H1 (cell line): ENCODE results near the gene YWHAG. TPM values are rescaled to one million over a fixed set of nuclear protein-coding genes. Genes with fewer than 3 reads are reported as not detected.

ENCODE experiments used
- CTCF ChIA-PET: fragments of 300-600 bp; sonication (Branson Sonifier 250); formaldehyde crosslinking; loops from one replicate; lab custom pipeline; 2021; ENCODE audit not compliant: partially characterized antibody; lab: Charles Lee
- POLR2A ChIA-PET: fragments of 300-600 bp; sonication (Branson Sonifier 250); formaldehyde crosslinking; loops from one replicate; lab custom pipeline; 2021; ENCODE audit warnings: inconsistent platforms; ENCODE audit not compliant: partially characterized antibody; lab: Charles Lee
- DNase-seq, 2 experiments: peaks; one replicate each; pipeline versions ENCODE4 v3.0.0 to v3.0.0-alpha.2; 2010 to 2022; ENCODE audit warnings: low spot score in 2 of 2, low read depth in 1 of 2, mixed read lengths in 1 of 2
- FAIRE-seq: peaks from 2 replicates; lab custom pipeline; 2011; peaks lifted over from hg19 to GRCh38; lab: Jason Lieb, UNC
- H2AFZ ChIP-seq: 2 replicates; pipeline ENCODE4 v1.8.1; 2012; ENCODE audit warnings: low read length, inconsistent platforms
- H2AK5ac ChIP-seq: 2 replicates; pipeline ENCODE4 v1.6.1; 2013; ENCODE audit warnings: low read depth, low read length
- H2BK120ac ChIP-seq: replicated peaks from 2 replicates; pipeline ENCODE3; 2013; ENCODE audit warnings: low read depth, low read length, inconsistent platforms
- H2BK12ac ChIP-seq: 2 replicates; pipeline ENCODE4 v1.6.1; 2013; ENCODE audit warnings: low read depth, low read length
- H2BK15ac ChIP-seq: 2 replicates; pipeline ENCODE4 v1.6.1; 2013; ENCODE audit warnings: low read length
- H2BK20ac ChIP-seq: 2 replicates; pipeline ENCODE4 v1.6.1; 2013; ENCODE audit warnings: low read length
- H2BK5ac ChIP-seq: 2 replicates; pipeline ENCODE4 v1.6.1; 2013; ENCODE audit warnings: low read depth, low read length
- H3K14ac ChIP-seq: 2 replicates; pipeline ENCODE4 v1.6.1; 2013; ENCODE audit warnings: inconsistent platforms; ENCODE audit not compliant: insufficient read length
- H3K18ac ChIP-seq: 2 replicates; pipeline ENCODE4 v1.6.1; 2013; ENCODE audit warnings: low read length; ENCODE audit errors: extremely low read depth
- H3K23ac ChIP-seq: 2 replicates; pipeline ENCODE4 v1.6.1; 2013; ENCODE audit warnings: inconsistent platforms; ENCODE audit not compliant: insufficient read length
- H3K23me2 ChIP-seq: 2 replicates; pipeline ENCODE4 v1.6.1; 2013; ENCODE audit warnings: low read depth, low read length
- H3K27ac ChIP-seq: 2 replicates; pipeline ENCODE4 v1.6.1; 2011; ENCODE audit warnings: low read depth, low read length, inconsistent platforms
- H3K27me3 ChIP-seq, 4 experiments: replicated peaks in 1 of 4; 1 replicate in 1 of 4; 2 replicates in 3 of 4; pipeline versions ENCODE4 v1.6.1 to v1.8.1; 2011 to 2013; ENCODE audit warnings: low read length in 3 of 4, mild to moderate bottlenecking in 3 of 4, inconsistent platforms in 2 of 4, mixed read lengths in 2 of 4, moderate library complexity in 1 of 4; ENCODE audit not compliant: control insufficient read depth in 3 of 4, insufficient read depth in 3 of 4; ENCODE audit errors: extremely low read depth in 1 of 4
- H3K36me3 ChIP-seq, 4 experiments: 2 replicates each; pipeline versions ENCODE4 v1.6.1 to v1.8.1; 2011 to 2013; ENCODE audit warnings: mild to moderate bottlenecking in 4 of 4, low read length in 3 of 4, moderate library complexity in 2 of 4, control low read depth in 1 of 4, inconsistent platforms in 1 of 4; ENCODE audit not compliant: insufficient read depth in 4 of 4, control insufficient read depth in 2 of 4
- H3K4ac ChIP-seq: replicated peaks from 2 replicates; pipeline ENCODE3; 2013; ENCODE audit warnings: low read length, low read depth, mixed read lengths, inconsistent platforms; ENCODE audit not compliant: insufficient read length
- H3K4me1 ChIP-seq, 4 experiments: replicated peaks in 1 of 4; 1 replicate in 1 of 4; 2 replicates in 3 of 4; pipeline versions ENCODE4 v1.6.1 to v1.8.1; 2011 to 2013; ENCODE audit warnings: low read length in 3 of 4, inconsistent platforms in 2 of 4, mixed read lengths in 1 of 4; ENCODE audit not compliant: insufficient read depth in 4 of 4, control insufficient read depth in 3 of 4
- H3K4me2 ChIP-seq, 2 experiments: 2 replicates each; pipeline versions ENCODE4 v1.6.1 to v1.8.1; 2011 to 2013; ENCODE audit warnings: low read depth in 2 of 2, low read length in 2 of 2, control low read depth in 1 of 2, inconsistent platforms in 1 of 2, mild to moderate bottlenecking in 1 of 2; ENCODE audit not compliant: insufficient read depth in 1 of 2
- H3K4me3 ChIP-seq, 4 experiments: fragments of 200-600, 300-600 bp in 1 of 4; sonication (generic), shearing (Covaris generic), sonication (Bioruptor Twin) in 1 of 4; 2 replicates each; pipeline versions ENCODE4 v1.5.1 to v1.8.1; 2011 to 2016; ENCODE audit warnings: low read length in 4 of 4, low read depth in 3 of 4, control low read depth in 2 of 4, inconsistent platforms in 2 of 4, mild to moderate bottlenecking in 2 of 4, mixed read lengths in 1 of 4, moderate library complexity in 1 of 4; ENCODE audit not compliant: insufficient read depth in 2 of 4; ENCODE audit errors: extremely low read depth in 1 of 4
- H3K56ac ChIP-seq: replicated peaks from 2 replicates; pipeline ENCODE3; 2013; ENCODE audit warnings: low read depth, mild to moderate bottlenecking, mixed read lengths, low read length, inconsistent platforms; ENCODE audit not compliant: insufficient read length
- H3K79me1 ChIP-seq: 2 replicates; pipeline ENCODE4 v1.6.1; 2013; ENCODE audit warnings: low read depth, low read length, control low read depth
- H3K79me2 ChIP-seq, 2 experiments: 2 replicates each; pipeline versions ENCODE4 v1.6.1 to v1.8.1; 2012 to 2013; ENCODE audit warnings: low read length in 2 of 2, mild to moderate bottlenecking in 2 of 2, inconsistent platforms in 1 of 2; ENCODE audit not compliant: insufficient read depth in 2 of 2, control insufficient read depth in 1 of 2
- H3K9ac ChIP-seq, 4 experiments: replicated peaks in 1 of 4; 1 replicate in 1 of 4; 2 replicates in 3 of 4; pipeline versions ENCODE4 v1.6.1 to v1.8.1; 2011 to 2013; ENCODE audit warnings: low read depth in 3 of 4, low read length in 3 of 4, control low read depth in 2 of 4, mild to moderate bottlenecking in 2 of 4, moderate library complexity in 2 of 4, inconsistent platforms in 1 of 4; ENCODE audit errors: extremely low read depth in 1 of 4
- H3K9me3 ChIP-seq, 2 experiments: 2 replicates each; pipeline versions ENCODE4 v1.6.1 to v1.8.1; 2012 to 2013; ENCODE audit warnings: mild to moderate bottlenecking in 2 of 2, moderate library complexity in 2 of 2, control low read depth in 1 of 2, inconsistent platforms in 1 of 2, low read depth in 1 of 2, low read length in 1 of 2, mixed read lengths in 1 of 2; ENCODE audit not compliant: insufficient read depth in 2 of 2
- H4K20me1 ChIP-seq, 2 experiments: replicated peaks in 1 of 2; 2 replicates each; pipeline versions ENCODE3 to v1.8.1; 2011 to 2013; ENCODE audit warnings: inconsistent platforms in 2 of 2, low read length in 2 of 2, mild to moderate bottlenecking in 1 of 2; ENCODE audit not compliant: insufficient read depth in 2 of 2, control insufficient read depth in 1 of 2
- H4K5ac ChIP-seq: 2 replicates; pipeline ENCODE4 v1.6.1; 2013; ENCODE audit warnings: low read length, low read depth, mixed read lengths, inconsistent platforms; ENCODE audit not compliant: insufficient read length
- H4K8ac ChIP-seq: 2 replicates; pipeline ENCODE4 v1.8.0; 2013; ENCODE audit warnings: mild to moderate bottlenecking, moderate library complexity, low read length, inconsistent platforms; ENCODE audit not compliant: insufficient read depth; ENCODE audit errors: extremely low read depth
- H4K91ac ChIP-seq: replicated peaks from 2 replicates; pipeline ENCODE3; 2013; ENCODE audit warnings: low read length, mixed read lengths, inconsistent platforms; ENCODE audit not compliant: insufficient read length
- PHF8 ChIP-seq: fragments of 200-600 bp; sonication (generic); conservative IDR thresholded peaks from 2 replicates; pipeline ENCODE4 v1.7.1; 2012; ENCODE audit warnings: low read depth, mild to moderate bottlenecking, inconsistent platforms, low read length, moderate library complexity
- POLR2A ChIP-seq, 2 experiments: IDR thresholded peaks; 1 replicate in 1 of 2; 2 replicates in 1 of 2; pipeline ENCODE4 v1.6.1; 2011; ENCODE audit warnings: low read depth in 2 of 2, low read length in 2 of 2, mild to moderate bottlenecking in 2 of 2; ENCODE audit errors: control extremely low read depth in 1 of 2
- WGBS, 2 experiments: shearing (Covaris generic) in 1 of 2; methylation state at CpG; one replicate each; pipeline versions ENCODE4 v1.1.6 to v1.1.7; 2013 to 2015; ENCODE audit warnings: low lambda C conversion rate in 2 of 2, mixed read lengths in 2 of 2, inconsistent platforms in 1 of 2, low coverage in 1 of 2, missing lambda C conversion rate in 1 of 2; ENCODE audit not compliant: insufficient replicate concordance in 2 of 2, insufficient coverage in 1 of 2, insufficient read length in 1 of 2; ENCODE audit errors: extremely low coverage in 1 of 2, missing lambda C conversion rate in 1 of 2; 5-methylcytosine and 5-hydroxymethylcytosine counted together
- polyA plus RNA-seq, 7 experiments: library from polyadenylated mRNA; depleted of rRNA in 3 of 7; stranded (reverse) in 5 of 7; unstranded in 2 of 7; fragments of >200 nt in 5 of 7; fragments of 200-250 nt in 2 of 7; gene quantifications; 1 replicate in 5 of 7; 2 replicates in 1 of 7; 4 replicates in 1 of 7; pipeline versions ENCODE4 v1.2.1 to v1.2.3, GENCODE V29; 2011 to 2013; ENCODE audit warnings: missing spikeins in 2 of 7, mixed read lengths in 2 of 7
- total RNA-seq: library from RNA; stranded (reverse); fragmentation: NEBNext Ultra II Directional; extraction: Animal tissue kit (Norgen Biotek cat#: 25700); gene quantifications from 2 replicates; pipeline ENCODE4 v1.2.1, GENCODE V29; 2021
- TF ChIP-seq, protein P1 (sequence below): IDR thresholded peaks from 2 replicates; pipeline ENCODE4 v1.6.1; 2011; ENCODE audit warnings: low read length, improper control_type of control experiment

The YWHAG gene
- total and polyA plus RNA-seq, 2 of the 8 experiments (the other 6 are each of a cell fraction or from before 2014, with no cell fraction given) = 57.2 to 241 TPM

DNA sequence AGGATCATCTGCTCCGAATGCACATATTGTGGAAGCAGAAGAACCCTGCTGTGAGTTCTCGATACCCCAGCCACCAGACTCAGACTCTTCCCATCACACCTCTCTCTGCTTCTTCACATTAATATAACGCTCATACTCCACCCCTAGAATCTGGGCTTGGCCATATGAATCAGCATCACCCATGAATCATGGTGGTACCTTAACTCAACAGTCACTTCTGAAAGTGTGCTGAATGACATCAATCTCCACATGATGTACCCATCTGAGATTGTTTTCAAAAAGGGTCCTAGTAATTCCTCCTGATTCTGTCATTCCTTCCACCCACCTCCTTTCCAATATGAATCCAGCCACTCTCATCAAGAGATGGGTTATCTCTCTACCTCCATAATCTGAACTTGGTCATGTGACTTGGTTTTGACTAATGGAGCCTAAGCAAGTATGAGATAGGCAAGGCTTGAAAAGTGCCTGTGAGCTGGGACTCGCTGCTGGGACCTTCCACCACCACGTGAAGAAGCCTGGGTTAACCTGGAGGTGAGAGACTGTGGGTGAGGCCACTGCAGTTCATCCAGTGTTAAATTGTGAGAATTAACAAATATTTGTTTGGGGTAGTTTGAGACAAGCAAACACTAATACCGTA is 15.4 kb downstream of the YWHAG start:
- H3K56ac ChIP-seq = no peak overlapping the region
- H2AFZ ChIP-seq = no peak overlapping the region
- peaks cover 27 to 48% of the 10 kb centered on the region in 2 experiments for H4K20me1 ChIP-seq
- no peak overlapping the region for H3K4me2 ChIP-seq
- H3K23ac ChIP-seq = no peak overlapping the region
- no peak overlapping the region for H2BK5ac ChIP-seq
- FAIRE-seq = no peak
- H4K91ac ChIP-seq = no peak overlapping the region
- H4K5ac ChIP-seq = no peak overlapping the region
- DNase-seq = no peak
- H3K14ac ChIP-seq = no peak overlapping the region
- peak overlapping the region; percentile 27; the same call in 1 of the 2 replicates for H3K18ac ChIP-seq
- TF ChIP-seq, protein P1, sequence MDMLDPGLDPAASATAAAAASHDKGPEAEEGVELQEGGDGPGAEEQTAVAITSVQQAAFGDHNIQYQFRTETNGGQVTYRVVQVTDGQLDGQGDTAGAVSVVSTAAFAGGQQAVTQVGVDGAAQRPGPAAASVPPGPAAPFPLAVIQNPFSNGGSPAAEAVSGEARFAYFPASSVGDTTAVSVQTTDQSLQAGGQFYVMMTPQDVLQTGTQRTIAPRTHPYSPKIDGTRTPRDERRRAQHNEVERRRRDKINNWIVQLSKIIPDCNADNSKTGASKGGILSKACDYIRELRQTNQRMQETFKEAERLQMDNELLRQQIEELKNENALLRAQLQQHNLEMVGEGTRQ = peak; percentile 28; the same call in 1 of the 2 replicates
- TF ChIP-seq PHF8 = no peak
- 0 out of 3 replicates have a peak, but pooled peaks of 1 of the 2 experiments have one; percentile 6 for TF ChIP-seq POLR2A (IDR thresholded peaks at IDR 0.05; ENCODE audit: control extremely low read depth in 1 of 2, low read depth in 2 of 2, low read length in 2 of 2)
- peaks cover 0 to 2% (median 1%) of the 10 kb centered on the region in 4 experiments; a peak in 1 of 7 replicates for H3K4me1 ChIP-seq
- H2BK12ac ChIP-seq = no peak overlapping the region
- H3K9me3 ChIP-seq = no peaks in the 10 kb centered on the region
- no peak overlapping the region for H3K27ac ChIP-seq
- H4K8ac ChIP-seq = no peak overlapping the region
- peaks cover 14 to 78% (median 47%) of the 10 kb centered on the region in 4 experiments for H3K36me3 ChIP-seq
- no peak overlapping the region for H3K4me3 ChIP-seq
- WGBS, 2 experiments = 97% methylated on average over 6 of the region's 6 CpGs; no CpG with 5 or more reads in 1 of the 2 experiments
- no peak overlapping the region for H3K4ac ChIP-seq
- no peaks in the 10 kb centered on the region for H3K23me2 ChIP-seq
- no peaks in the 10 kb centered on the region for H3K27me3 ChIP-seq
- ChIA-PET POLR2A (interaction anchor here (0.7 to 15.6 kb wide), 7 partner anchors 9 to 89 kb away, joined by 3 to 249 read pairs (median 6); partner anchors contain the start of gene YWHAG), CTCF (interaction anchor here (0.5 to 0.7 kb wide), 3 partner anchors 11 to 42 kb away, joined by 3 read pairs; no protein-coding TSS in a partner anchor)
- H3K79me1 ChIP-seq = peaks cover 19% of the 10 kb centered on the region
- peaks cover 47 to 99% of the 10 kb centered on the region in 2 experiments for H3K79me2 ChIP-seq
- H2BK15ac ChIP-seq = no peak overlapping the region
- H2BK120ac ChIP-seq = no peak overlapping the region
- no peak overlapping the region for H3K9ac ChIP-seq
- no peak overlapping the region for H2AK5ac ChIP-seq
- no peak overlapping the region for H2BK20ac ChIP-seq
